IMR-90 (cell line): ENCODE data around the gene IL18R1.

Source experiments
- FOS ChIP-seq: fragments of 150-350 bp; IDR thresholded peaks from 2 replicates; pipeline ENCODE4 v1.6.1; 2016; ENCODE audit warnings: low read depth, low read length
- TF ChIP-seq, protein P1 (sequence below): conservative IDR thresholded peaks from 2 replicates; pipeline ENCODE4 v1.5.1; 2012; ENCODE audit warnings: mild to moderate bottlenecking, low read depth, low read length, improper control_type of control experiment
- TF ChIP-seq, protein P2 (sequence below): fragments of 150-350 bp; IDR thresholded peaks from 2 replicates; pipeline ENCODE4 v1.6.1; 2017; ENCODE audit warnings: mild to moderate bottlenecking, antibody characterized with exemption, low read length, low read depth

DNA sequence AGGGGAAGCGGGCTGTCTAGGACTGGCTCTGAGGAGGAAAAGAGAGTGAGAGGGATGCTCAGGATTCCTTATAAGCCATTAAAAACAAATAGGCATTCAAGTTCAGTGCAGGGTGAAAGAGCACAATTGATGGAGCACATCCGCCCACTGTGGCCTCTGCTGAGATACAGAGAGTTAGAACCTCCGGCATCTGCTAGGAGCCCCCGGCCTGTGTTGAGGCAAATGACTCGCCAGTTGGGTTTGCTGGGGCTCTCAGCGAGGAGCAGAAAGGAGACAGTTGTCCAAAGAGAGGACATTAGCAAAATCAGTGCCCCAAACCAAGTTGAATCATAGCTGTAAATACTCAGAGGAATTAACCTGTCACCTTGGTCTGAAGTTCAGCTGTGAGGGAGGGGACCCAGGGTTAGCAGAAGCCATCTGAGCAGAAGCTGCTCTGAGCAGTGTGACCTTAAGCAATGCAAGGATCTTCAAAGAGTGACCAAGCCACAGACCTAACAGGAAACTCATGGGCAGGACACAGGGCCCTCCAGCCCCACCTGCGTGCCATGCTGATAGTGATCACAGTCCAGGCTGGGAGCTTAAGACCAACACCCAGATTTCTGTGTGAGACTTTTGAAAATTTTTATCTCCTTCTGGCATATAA is 44.0 kb downstream of the IL18R1 start:
- TF ChIP-seq, protein P1, sequence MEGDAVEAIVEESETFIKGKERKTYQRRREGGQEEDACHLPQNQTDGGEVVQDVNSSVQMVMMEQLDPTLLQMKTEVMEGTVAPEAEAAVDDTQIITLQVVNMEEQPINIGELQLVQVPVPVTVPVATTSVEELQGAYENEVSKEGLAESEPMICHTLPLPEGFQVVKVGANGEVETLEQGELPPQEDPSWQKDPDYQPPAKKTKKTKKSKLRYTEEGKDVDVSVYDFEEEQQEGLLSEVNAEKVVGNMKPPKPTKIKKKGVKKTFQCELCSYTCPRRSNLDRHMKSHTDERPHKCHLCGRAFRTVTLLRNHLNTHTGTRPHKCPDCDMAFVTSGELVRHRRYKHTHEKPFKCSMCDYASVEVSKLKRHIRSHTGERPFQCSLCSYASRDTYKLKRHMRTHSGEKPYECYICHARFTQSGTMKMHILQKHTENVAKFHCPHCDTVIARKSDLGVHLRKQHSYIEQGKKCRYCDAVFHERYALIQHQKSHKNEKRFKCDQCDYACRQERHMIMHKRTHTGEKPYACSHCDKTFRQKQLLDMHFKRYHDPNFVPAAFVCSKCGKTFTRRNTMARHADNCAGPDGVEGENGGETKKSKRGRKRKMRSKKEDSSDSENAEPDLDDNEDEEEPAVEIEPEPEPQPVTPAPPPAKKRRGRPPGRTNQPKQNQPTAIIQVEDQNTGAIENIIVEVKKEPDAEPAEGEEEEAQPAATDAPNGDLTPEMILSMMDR: no peak
- TF ChIP-seq FOS: no peak
- TF ChIP-seq, protein P2, sequence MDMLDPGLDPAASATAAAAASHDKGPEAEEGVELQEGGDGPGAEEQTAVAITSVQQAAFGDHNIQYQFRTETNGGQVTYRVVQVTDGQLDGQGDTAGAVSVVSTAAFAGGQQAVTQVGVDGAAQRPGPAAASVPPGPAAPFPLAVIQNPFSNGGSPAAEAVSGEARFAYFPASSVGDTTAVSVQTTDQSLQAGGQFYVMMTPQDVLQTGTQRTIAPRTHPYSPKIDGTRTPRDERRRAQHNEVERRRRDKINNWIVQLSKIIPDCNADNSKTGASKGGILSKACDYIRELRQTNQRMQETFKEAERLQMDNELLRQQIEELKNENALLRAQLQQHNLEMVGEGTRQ: no peak
